ENCODE results near the gene UTS2B.
A peak's percentile ranks its signal among the peaks of the same experiment; 100 is the strongest.

Gene UTS2B

GRCh38 chr3:191269289-191270085 is 60.8 kb downstream of the UTS2B start:
- FAIRE-seq (peak; percentile 59), DNase-seq (ENCODE audit: insufficient read length, low spot score) (no peak)
- no peak for TF ChIP-seq PAX5 (IDR thresholded peaks at IDR 0.05; ENCODE audit: insufficient read depth, low read length, severe bottlenecking)
- peak; percentile 69 for TF ChIP-seq SPI1 (IDR thresholded peaks at IDR 0.05; ENCODE audit: low read depth, low read length)

DNA sequence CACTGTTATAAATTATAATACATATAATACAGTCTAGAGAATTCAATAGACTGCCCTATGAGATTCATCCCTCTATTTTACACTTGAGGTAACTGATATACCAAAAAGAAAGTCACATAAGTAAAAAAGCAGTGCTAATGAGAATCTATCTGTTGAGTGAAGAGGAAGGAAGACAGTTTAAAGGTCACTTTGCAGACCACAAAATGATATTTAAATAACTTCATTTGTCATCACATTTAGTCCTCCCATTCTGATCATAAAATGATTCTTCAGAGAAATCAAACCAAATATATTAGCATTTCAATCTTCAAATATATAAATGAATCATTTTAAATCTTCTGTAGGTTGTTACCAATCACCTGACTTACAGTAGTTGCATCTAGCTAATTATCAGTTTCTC is 61.6 kb downstream of the UTS2B start:
- FAIRE-seq = no peak
- no peak for DNase-seq (ENCODE audit: insufficient read length, low spot score)
- no peak for TF ChIP-seq POU2F2 (IDR thresholded peaks at IDR 0.05; ENCODE audit: low read depth, low read length)
- TF ChIP-seq POLR2A (IDR thresholded peaks at IDR 0.05; ENCODE audit: low read depth, low read length) = no peak
- TF ChIP-seq POLR2AphosphoS5 (IDR thresholded peaks at IDR 0.05; ENCODE audit: low read depth, low read length) = no peak
- no peak for TF ChIP-seq PAX5 (IDR thresholded peaks at IDR 0.05; ENCODE audit: insufficient read depth, low read length, severe bottlenecking)
- no peak for TF ChIP-seq TAF1 (IDR thresholded peaks at IDR 0.05; ENCODE audit: low read depth, low read length)
- no peak for TF ChIP-seq SPI1 (IDR thresholded peaks at IDR 0.05; ENCODE audit: low read depth, low read length)

- FAIRE-seq = peak; percentile 16
- DNase-seq (ENCODE audit: insufficient read length, low spot score) = no peak
- TF ChIP-seq POLR2A (IDR thresholded peaks at IDR 0.05; ENCODE audit: low read depth, low read length) (no peak), TAF1 (IDR thresholded peaks at IDR 0.05; ENCODE audit: low read depth, low read length) (no peak), SPI1 (IDR thresholded peaks at IDR 0.05; ENCODE audit: low read depth, low read length) (0 out of 2 replicates have a peak, but pooled peaks have one; percentile 22), PAX5 (IDR thresholded peaks at IDR 0.05; ENCODE audit: insufficient read depth, low read length, severe bottlenecking) (no peak)
Observed at GRCh38 chr3:191263850-191264249, 66.5 kb downstream of the UTS2B start.

DNA sequence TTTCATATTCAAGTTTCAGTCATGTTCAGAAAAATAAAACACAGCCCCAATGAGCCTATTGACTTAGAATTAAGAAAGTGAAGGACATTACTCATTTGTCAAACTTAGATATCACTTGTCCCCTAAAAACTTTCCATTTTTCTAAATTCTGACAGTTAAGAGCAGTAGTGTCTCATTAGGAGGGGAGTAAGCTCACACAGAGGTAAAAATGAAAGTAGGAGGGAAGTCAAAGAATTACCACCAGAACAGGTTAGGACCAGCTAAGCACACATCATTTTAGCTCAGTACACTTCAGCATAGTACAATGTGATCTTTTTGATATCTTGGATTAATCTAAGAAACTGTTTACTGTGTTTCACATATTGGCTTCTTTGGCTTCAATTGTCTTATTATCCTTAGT is 67.0 kb downstream of the UTS2B start:
- TF ChIP-seq SPI1 (IDR thresholded peaks at IDR 0.05; ENCODE audit: low read depth, low read length) = peak; percentile 27; the same call in 1 of the 2 replicates
- no peak for TF ChIP-seq POLR2A (IDR thresholded peaks at IDR 0.05; ENCODE audit: low read depth, low read length)
- no peak for TF ChIP-seq POU2F2 (IDR thresholded peaks at IDR 0.05; ENCODE audit: low read depth, low read length)
- no peak for TF ChIP-seq TAF1 (IDR thresholded peaks at IDR 0.05; ENCODE audit: low read depth, low read length)
- TF ChIP-seq POLR2AphosphoS5 (IDR thresholded peaks at IDR 0.05; ENCODE audit: low read depth, low read length) = no peak
- no peak for TF ChIP-seq PAX5 (IDR thresholded peaks at IDR 0.05; ENCODE audit: insufficient read depth, low read length, severe bottlenecking)
- DNase-seq (ENCODE audit: insufficient read length, low spot score) (no peak), FAIRE-seq (peak; percentile 84)

- peak; percentile 78 for FAIRE-seq
- TF ChIP-seq SPI1 (IDR thresholded peaks at IDR 0.05; ENCODE audit: low read depth, low read length) (no peak), POU2F2 (IDR thresholded peaks at IDR 0.05; ENCODE audit: low read depth, low read length) (no peak), PAX5 (IDR thresholded peaks at IDR 0.05; ENCODE audit: insufficient read depth, low read length, severe bottlenecking) (no peak), TAF1 (IDR thresholded peaks at IDR 0.05; ENCODE audit: low read depth, low read length) (no peak), POLR2A (IDR thresholded peaks at IDR 0.05; ENCODE audit: low read depth, low read length) (no peak), POLR2AphosphoS5 (IDR thresholded peaks at IDR 0.05; ENCODE audit: low read depth, low read length) (no peak)
- DNase-seq (ENCODE audit: insufficient read length, low spot score) = no peak
Observed at GRCh38 chr3:191262650-191263049, 67.7 kb downstream of the UTS2B start.

DNA sequence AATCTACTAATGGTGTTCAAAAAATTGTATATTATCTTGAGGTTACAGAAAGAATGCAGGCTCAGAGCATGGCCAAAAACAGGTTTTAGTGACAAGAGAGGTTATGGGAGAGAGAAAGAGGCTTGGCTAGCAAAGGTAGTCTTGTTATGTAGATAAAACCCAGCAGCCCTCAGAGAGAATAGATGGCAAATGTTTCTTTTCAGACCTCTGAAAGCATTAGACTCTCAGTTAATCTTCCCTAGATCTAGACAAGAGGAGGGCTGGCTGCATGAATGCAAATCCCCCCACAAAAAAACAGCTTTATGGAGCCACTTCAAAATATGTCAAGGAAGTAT is 69.1 kb downstream of the UTS2B start:
- FAIRE-seq (no peak), DNase-seq (ENCODE audit: insufficient read length, low spot score) (no peak)
- TF ChIP-seq POLR2AphosphoS5 (IDR thresholded peaks at IDR 0.05; ENCODE audit: low read depth, low read length) = no peak
- TF ChIP-seq POLR2A (IDR thresholded peaks at IDR 0.05; ENCODE audit: low read depth, low read length) = no peak
- TF ChIP-seq SPI1 (IDR thresholded peaks at IDR 0.05; ENCODE audit: low read depth, low read length) = no peak
- TF ChIP-seq TAF1 (IDR thresholded peaks at IDR 0.05; ENCODE audit: low read depth, low read length) = no peak
- TF ChIP-seq PAX5 (IDR thresholded peaks at IDR 0.05; ENCODE audit: insufficient read depth, low read length, severe bottlenecking) = no peak
- no peak for TF ChIP-seq POU2F2 (IDR thresholded peaks at IDR 0.05; ENCODE audit: low read depth, low read length)

- no peak for DNase-seq (ENCODE audit: insufficient read length, low spot score)
- TF ChIP-seq POU2F2 (IDR thresholded peaks at IDR 0.05; ENCODE audit: low read depth, low read length) = no peak
- no peak for TF ChIP-seq POLR2A (IDR thresholded peaks at IDR 0.05; ENCODE audit: low read depth, low read length)
- no peak for TF ChIP-seq PAX5 (IDR thresholded peaks at IDR 0.05; ENCODE audit: insufficient read depth, low read length, severe bottlenecking)
- no peak for TF ChIP-seq SPI1 (IDR thresholded peaks at IDR 0.05; ENCODE audit: low read depth, low read length)
- TF ChIP-seq TAF1 (IDR thresholded peaks at IDR 0.05; ENCODE audit: low read depth, low read length) = no peak
- no peak for TF ChIP-seq POLR2AphosphoS5 (IDR thresholded peaks at IDR 0.05; ENCODE audit: low read depth, low read length)
- no peak for FAIRE-seq
Observed at GRCh38 chr3:191260431-191261303, 69.7 kb downstream of the UTS2B start.

DNA sequence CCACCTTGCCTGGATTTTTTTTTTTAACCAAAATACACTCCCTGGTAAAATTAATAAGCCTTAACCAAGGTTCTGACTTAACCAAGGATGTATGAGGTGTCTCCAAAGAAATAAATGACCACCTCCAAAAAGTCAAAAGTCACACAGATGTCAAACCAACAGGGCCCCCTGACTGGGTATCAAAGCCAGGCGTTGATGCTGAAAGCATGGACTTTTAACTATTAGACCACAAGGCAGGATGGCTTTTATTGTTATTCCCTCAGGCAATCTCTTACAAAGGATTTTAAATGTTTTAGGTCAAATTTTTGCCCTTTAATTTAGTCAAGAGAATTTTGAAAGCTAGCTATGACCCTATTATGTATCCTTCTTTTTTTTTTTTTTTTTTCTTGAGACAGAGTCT is 70.8 kb downstream of the UTS2B start:
- FAIRE-seq (no peak), DNase-seq (ENCODE audit: insufficient read length, low spot score) (no peak)
- TF ChIP-seq POU2F2 (IDR thresholded peaks at IDR 0.05; ENCODE audit: low read depth, low read length) (no peak), PAX5 (IDR thresholded peaks at IDR 0.05; ENCODE audit: insufficient read depth, low read length, severe bottlenecking) (no peak), TAF1 (IDR thresholded peaks at IDR 0.05; ENCODE audit: low read depth, low read length) (no peak), POLR2AphosphoS5 (IDR thresholded peaks at IDR 0.05; ENCODE audit: low read depth, low read length) (no peak), POLR2A (IDR thresholded peaks at IDR 0.05; ENCODE audit: low read depth, low read length) (no peak), SPI1 (IDR thresholded peaks at IDR 0.05; ENCODE audit: low read depth, low read length) (no peak)

- FAIRE-seq (no peak), DNase-seq (ENCODE audit: insufficient read length, low spot score) (no peak)
- no peak for TF ChIP-seq PAX5 (IDR thresholded peaks at IDR 0.05; ENCODE audit: insufficient read depth, low read length, severe bottlenecking)
- no peak for TF ChIP-seq POLR2AphosphoS5 (IDR thresholded peaks at IDR 0.05; ENCODE audit: low read depth, low read length)
- TF ChIP-seq SPI1 (IDR thresholded peaks at IDR 0.05; ENCODE audit: low read depth, low read length) = no peak
- no peak for TF ChIP-seq TAF1 (IDR thresholded peaks at IDR 0.05; ENCODE audit: low read depth, low read length)
- no peak for TF ChIP-seq POU2F2 (IDR thresholded peaks at IDR 0.05; ENCODE audit: low read depth, low read length)
- TF ChIP-seq POLR2A (IDR thresholded peaks at IDR 0.05; ENCODE audit: low read depth, low read length) = no peak
Observed at GRCh38 chr3:191257286-191257685, 73.0 kb downstream of the UTS2B start.
